HuH-7 (cell line): ENCODE measurements around the gene ERCC6.

Source experiments
- DNase-seq: peaks from one replicate; pipeline ENCODE4 v3.0.0; 2011; ENCODE audit warnings: low spot score

Gene ERCC6

DNA sequence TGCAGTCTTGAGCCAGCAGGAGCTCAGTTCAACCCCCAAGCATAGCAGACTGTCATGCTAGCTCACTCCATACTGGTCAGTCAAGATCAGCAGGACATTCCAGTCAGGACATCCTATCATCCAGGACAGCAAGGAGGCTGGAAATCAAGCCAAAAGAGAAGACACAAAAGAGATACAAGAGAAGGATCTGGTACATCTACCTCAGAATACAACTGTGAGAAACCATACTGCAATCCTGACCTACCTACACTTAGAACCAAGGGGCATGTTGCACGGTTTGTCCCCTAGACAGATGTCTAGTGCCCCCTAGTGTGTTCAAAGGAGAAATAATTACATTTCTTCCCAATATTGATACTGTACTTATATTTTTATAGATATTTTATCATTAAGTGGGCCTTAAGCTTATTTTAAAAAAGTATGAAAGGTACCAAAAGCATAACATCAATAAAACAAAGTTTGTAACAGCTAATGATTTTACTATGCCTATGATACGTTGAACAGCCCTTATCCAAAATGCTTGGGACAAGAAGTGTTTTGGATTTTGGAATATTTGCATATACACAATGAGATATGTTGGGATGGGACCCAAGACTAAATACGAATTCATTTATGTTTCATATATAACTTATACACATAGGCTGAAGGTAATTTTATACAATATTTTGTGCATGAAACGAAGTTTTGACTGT is 26.7 kb downstream of the ERCC6 start:
- DNase-seq = peak; percentile 8

DNA sequence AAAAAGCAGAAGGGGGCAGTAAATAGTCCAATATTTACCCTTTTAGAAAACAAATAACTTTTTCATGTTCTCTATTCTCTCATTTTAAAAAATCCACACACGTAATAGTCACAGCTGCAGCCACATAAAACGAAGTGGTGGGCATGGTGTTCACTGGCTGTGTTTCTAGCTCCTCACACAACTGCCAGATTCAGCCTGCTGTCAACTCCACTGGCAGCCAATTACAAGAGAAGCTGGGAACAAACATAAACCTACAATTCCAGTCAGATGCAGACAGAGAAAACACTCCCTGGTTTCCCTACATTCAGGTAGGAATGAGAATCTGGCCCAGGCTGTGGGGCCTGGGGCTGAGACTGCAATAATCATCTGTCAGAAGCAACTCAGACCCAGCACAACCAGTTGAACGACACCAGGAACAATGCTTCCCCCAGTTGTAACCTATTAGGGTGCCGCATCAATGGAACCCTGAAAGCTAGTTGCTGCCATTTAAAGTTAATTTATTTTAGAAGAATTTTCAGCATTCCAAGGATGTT is 29.1 kb downstream of the ERCC6 start:
- no peak for DNase-seq

DNA sequence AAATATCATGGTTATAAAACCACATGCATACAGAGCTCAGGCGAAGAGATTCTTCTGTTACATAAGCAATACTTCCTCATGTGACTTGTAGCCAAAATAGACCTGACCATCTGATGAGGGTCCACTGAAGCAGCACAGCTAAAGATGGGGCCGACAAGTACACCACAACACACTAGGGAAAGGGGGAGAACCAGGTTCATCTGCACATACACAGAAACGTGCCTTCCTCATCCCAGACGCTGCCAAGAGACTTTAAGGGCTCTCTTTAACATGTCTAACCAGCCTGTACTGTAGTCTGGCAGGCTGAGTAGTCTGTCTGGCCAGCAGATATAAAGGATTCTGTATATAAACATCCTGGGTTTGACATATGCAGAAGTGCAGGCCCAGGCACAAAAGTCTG is 30.3 kb downstream of the ERCC6 start:
- DNase-seq = no peak

DNA sequence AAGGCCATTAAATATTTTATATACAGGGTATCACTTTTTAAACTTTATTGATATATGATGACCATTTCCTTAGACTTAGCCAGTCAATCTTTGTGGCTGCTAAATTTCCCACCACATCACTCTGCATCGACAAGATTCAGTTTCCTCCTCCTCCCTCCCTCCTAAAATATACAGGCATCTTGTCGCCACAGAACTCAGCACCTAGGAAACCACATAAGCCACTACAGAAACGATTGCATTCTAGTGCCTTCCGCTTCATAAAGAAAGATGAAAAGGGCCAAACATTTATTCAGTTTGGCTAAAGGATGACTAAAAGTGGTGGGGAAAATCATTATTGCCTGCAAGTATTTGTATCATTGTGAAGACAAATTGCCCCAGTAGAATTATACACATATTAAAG is 30.7 kb downstream of the ERCC6 start:
- no peak for DNase-seq

DNA sequence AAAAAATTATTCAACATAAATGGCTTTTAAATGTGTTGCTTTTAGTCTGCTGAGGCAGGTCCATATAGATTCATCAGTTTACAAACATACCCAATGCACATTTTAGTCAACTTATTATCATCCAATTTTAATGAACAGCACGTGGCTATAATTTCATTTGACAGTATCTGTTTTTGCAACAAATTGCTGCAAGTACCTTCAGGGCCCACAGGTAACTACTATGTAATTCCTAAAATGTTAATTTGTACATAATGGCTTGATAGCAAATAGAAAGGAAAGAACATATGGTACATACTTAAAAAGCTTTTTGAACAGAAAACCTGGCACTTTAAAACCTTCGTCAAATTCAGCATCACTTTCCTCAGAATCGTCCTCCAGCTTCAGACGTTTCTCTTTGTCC is 33.3 kb downstream of the ERCC6 start:
- DNase-seq = no peak

DNA sequence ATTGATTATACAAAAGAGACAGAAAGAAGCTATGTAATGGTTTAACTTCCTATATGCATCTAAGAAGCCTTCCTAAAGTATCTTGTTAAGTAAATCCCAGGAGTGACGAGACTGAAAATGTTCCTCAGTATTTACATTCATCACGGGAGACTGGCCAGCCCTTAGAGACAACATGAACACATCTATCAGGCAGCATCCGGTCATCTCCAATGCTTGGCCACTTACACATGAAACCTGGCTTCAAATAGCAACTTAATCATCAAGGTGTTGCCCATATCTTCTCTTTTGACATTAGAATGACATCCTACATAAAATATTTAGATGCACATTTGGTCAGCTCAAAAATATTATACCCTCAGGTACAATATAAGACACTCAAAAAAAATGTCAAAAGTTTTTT is 33.8 kb downstream of the ERCC6 start:
- no peak for DNase-seq

DNA sequence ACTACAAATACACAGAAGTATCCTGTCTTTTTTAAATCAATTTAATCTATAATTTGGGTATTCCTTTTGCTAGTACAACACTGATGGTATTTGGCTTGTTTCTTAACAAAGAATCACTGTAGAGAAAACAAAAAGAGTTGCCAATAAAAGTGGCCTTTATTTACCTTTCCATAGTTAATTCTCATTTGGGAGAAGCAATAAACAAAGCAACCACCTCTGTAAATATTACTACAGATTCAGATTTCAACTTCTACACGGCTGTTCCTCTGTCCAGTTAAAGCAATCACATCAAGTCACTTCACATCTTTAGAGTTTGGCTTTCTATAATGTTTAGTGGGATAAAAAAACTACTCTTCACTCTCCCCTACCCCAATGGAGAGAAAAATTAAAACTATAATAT is 34.4 kb downstream of the ERCC6 start:
- no peak for DNase-seq

DNA sequence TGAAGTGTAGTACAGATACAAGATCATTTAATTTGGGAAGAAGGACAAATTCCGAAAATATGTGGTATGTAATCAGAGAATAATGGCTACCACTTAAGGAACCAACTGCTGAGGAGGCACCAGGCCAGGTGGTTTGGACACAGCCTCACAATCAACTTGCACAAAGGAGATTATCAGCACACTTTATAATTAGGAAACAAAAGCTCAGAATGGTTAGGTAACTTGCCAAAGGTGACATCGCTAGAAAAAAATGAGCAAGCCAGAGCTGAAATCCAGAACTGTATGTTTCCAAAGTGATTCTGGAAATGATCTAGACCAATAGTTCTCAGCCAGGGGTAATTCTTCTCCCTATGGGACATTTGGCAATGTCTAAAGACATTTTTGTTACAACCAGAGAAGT is 36.6 kb downstream of the ERCC6 start:
- no peak for DNase-seq

DNA sequence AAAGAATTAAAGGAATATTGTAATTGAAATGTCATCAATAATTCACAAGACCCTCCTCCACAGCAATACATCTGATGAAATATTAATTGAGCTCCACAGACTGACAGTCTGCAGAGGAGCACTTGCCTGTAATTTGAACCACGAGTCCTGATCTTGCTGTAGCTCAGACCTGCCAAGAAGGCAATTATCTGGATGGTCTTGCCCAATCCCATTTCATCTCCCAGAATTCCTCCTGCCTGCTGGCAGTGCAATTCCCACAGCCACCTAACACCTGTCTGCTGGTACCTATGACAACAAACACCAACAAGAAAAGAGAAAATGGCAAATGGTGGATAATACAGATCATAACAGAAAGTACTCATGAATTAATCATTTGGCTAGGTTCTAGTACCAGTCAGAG is 38.5 kb downstream of the ERCC6 start:
- DNase-seq = no peak

DNA sequence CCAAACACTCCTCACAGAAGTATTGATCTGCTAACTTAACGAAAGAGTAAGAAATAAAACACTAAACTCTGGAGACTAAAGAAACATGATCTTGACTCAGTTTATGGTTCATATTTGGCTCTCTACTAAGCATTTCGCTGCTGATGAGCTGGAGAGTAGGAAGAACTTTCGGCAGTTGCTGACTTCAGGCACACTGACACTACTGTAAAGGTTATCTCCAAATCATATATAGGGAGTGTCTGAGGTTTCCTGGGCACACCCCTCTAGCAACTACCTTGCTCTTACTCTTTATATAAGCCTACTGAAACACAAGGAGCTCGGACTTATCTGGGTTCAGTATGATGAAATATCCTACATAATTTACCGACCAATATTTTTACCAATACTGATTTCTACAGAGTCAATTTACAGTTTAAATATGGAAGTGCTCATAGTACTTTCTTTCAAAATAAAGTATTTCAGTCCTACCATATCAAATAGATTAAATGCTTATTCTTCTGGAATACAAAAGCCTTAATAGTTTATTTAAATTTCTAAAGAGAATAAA is 39.5 kb downstream of the ERCC6 start:
- DNase-seq = no peak

DNA sequence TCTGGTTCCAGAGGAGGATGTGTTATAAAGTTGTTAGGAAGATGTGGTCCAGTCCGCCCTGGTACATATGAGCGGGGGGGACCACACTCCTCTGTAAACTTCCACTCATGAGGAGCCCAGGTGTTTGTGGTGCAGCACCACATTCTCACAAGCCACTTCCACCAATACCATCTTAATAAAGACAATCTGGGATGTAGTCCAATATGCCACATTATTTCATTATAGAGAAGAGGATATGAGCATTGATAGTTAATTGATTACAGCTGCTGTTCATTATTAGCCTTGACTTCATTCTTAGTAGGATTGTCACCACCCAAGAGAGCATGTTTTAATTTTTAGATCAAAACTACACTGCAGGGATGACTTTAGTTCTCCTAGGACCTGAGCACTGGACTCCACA is 40.5 kb downstream of the ERCC6 start:
- no peak for DNase-seq

DNA sequence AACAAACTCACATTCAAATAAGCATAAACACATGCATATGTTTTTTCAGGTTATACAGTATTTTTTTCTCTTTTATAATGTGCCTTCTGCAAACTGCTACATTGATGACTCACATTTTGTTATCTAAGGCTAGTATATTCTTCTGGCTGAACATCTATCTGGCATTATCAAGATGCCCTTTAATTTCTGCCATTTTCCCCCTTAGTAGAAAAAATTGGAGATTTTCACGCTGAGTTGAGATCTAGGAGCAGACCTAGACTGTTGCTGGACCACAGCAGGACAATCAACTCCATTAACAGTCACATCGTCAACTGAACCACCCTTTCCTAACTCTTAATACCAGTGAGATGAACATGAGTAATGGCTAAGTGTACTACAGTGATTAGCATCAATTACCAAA is 41.6 kb downstream of the ERCC6 start:
- DNase-seq = no peak

DNA sequence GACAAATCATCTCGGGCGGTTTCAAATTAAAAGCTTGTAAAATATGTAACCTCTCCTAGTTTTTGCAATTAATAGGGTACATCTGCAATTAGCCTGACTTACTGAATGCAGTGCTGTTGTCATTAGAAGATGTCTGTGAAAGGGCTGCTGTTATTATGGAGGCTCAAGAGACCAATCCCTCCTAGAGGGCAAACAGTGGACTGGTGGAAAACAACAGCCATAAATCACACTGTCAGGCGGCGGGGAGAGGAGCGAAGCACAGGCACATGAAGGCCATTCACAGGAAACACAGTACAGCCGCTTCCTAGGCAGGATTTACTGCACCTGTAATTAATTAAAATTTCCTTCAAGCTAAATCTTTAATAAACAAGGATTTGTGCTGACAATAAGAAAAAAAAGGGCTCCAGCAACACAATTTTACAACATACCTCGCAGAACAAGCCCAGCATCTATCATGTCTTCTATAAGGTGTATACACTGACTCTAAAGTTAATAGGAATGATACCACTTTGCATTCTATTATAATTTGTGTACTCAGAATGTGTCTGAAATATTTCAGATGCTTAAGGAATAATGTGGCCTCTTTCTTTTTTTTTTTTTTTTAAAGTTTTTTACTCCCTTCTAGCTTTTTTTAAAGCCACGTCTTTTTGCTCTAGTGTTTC is 50.7 kb downstream of the ERCC6 start:
- DNase-seq = peak; percentile 40

DNA sequence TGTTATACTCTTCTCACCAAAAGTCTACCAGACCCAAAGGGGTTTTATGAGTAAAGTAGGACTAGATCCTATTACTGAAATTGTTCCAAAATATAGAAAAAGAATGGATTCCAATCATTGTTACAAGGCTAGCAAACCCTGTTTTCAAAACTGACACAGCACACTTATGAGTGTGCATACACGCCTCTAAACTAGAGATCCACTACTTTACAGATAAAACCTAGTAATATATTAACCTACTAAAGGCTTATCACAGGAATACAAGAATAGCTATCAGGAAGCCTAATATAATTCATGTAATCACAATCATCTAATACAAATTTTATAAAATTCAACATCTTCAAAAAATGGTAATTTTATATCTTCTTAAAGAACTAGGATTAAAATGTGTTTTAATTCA is 52.2 kb downstream of the ERCC6 start:
- no peak for DNase-seq

DNA sequence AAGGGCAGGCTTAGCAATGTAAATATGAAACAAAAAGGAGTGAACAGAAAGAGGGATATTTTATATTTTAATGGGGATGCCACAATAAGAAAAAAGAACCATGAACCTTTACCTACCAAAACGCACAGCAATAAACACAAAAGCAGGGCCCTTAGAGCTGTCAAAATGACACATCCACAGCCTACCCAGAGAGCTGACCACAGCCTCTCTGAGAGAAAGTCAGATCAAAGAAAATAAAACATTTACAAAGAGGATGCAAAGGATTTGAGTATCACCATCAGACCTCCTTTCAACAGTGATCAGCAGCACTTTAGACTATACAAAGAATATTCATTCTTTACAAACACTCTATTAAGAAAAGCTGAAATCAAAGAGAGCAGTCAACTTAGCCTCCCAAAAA is 52.9 kb downstream of the ERCC6 start:
- no peak for DNase-seq

DNA sequence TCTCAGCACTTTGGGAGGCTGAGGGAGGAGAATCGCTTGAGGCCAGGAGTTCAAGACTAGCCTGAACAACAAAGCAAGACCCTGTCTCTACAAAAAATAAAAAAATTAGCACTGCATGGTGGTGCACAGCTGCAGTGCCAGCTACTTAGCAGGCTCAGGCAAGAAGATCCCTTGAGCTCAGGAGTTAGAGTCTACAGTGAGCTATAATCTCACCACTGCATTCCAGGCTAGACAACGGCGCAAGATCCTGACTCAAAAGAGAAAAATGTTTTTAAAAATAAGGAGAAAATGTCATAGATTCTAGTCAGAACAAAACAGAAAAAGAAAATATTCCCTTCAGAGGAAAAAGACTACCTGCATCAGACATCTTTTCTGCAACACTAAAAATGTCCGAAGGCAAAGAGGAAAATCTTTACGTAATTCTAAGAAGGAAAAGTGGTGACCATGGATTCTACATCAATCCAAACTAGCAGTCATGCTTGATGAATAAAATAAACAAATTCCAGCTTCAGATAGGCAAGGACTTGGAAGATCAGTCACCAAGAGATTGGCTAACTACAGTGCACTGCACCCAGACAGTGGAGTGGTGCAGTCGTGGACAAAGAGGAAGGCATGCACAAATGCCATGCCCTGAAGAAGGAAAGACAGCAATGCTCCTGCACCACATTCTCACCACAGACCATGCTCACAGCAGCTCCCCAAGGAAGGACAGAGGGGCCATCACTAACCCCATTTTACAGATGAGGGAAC is 54.3 kb downstream of the ERCC6 start:
- no peak for DNase-seq

DNA sequence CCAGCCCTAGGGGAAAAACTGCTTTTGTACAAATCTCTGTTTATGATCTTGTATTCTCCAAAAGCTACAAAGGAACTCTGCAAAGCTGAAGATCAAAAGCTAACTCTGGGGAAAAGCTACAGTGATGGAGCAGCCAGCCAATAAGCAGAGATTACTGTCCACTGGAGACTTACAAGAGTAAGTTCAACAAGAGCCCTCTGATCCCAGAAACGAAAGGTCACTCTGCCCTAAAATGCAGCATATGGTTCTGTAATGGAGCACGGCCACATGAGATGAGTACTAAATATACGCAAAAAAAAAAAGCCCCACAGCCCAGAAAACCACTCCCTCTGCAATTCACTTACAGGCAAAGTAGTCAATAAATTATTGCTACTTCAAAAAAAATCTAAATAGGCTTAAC is 60.1 kb downstream of the ERCC6 start:
- DNase-seq = no peak

DNA sequence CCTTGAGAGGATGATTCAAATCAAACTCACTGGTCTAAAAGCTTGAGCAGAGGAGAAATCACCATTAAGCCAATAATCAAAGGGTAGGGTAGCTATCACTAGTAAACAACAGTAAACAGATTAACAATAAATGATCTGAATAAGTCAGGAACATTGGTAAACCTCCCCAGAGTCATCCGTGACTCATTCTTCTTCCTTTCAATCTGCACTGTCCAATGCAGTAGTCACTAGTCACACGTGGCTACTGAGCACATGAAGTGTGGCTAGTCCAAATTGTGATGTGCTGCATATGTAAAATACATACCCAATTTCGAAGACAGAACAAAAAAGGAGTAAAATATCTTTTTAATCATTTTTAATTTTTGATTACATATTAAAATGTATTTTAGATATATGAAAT is 64.0 kb downstream of the ERCC6 start:
- no peak for DNase-seq

DNA sequence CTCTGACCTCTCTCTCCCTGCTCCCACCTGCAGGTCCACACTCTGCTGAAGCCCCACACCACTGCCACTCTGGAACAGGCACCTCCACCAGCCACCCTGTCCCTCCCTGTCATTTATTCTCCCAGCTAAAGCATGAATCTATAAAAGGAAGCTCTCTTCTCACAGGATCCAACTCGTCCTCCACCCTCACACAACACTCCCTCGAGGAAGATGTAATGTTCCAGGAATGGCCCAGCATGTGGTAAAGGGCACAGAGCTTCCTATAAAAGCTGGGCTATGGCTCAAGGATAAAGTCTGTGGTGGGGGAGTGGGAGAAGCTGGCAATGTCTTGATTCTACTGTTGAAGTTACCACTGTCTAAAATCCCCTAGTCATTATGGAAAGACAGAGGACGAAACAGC is 67.4 kb downstream of the ERCC6 start:
- DNase-seq = no peak

DNA sequence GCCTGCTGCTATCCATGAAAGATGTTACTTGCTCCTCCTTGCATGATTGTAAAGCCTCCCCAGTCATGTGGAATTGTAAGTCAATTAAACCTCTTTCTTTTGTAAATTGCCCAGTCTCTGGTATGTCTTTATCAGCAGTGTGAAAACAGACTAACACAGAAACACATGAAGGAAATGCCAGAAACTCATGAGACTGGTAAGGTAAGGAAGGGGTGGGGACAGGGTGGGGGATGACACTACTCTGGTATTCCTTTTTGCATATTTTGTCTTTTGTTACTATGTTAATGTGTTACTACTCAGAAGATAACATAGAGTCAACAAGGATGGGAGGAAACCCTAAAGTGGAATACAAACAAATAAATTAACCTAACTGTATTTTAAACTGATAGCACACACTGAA is 73.2 kb downstream of the ERCC6 start:
- DNase-seq = no peak
